CD14-positive monocyte (primary cell): ENCODE data around the gene EGR1. TPM values are rescaled to one million over a fixed set of nuclear protein-coding genes. Genes with fewer than 3 reads are reported as not detected.

ENCODE experiments used
- DNase-seq, 3 donors: peaks; one replicate each; pipeline ENCODE4 v3.0.0-alpha.2; 2011 to 2022
- H2AFZ ChIP-seq: 2 replicates; pipeline ENCODE4 v1.6.0; 2012; ENCODE audit warnings: mild to moderate bottlenecking, low read depth, low read length, inconsistent platforms; ENCODE audit not compliant: insufficient read depth, poor library complexity, severe bottlenecking
- H3K27ac ChIP-seq, 2 donors: 1 replicate in 1 of 2; 2 replicates in 1 of 2; pipeline ENCODE4 v1.5.1; 2012 to 2013; ENCODE audit warnings: low read length in 2 of 2, control low read depth in 1 of 2, inconsistent platforms in 1 of 2, low read depth in 1 of 2, mild to moderate bottlenecking in 1 of 2
- H3K27me3 ChIP-seq, 2 donors: one replicate each; pipeline versions ENCODE4 v1.6.0 to v1.6.1; 2011 to 2013; ENCODE audit warnings: low read length in 2 of 2; ENCODE audit not compliant: control insufficient read depth in 2 of 2, insufficient read depth in 2 of 2
- H3K36me3 ChIP-seq, 2 donors: replicated peaks in 1 of 2; 1 replicate in 1 of 2; 2 replicates in 1 of 2; pipeline versions ENCODE4 v1.5.1 to v1.6.1; 2012 to 2013; ENCODE audit warnings: low read length in 2 of 2, control low read depth in 1 of 2, inconsistent platforms in 1 of 2, mild to moderate bottlenecking in 1 of 2; ENCODE audit not compliant: insufficient read depth in 2 of 2, control insufficient read depth in 1 of 2
- H3K4me1 ChIP-seq, 2 donors: 1 replicate in 1 of 2; 2 replicates in 1 of 2; pipeline versions ENCODE4 v1.5.1 to v1.6.1; 2012 to 2013; ENCODE audit warnings: low read length in 2 of 2, control low read depth in 1 of 2, inconsistent platforms in 1 of 2, mild to moderate bottlenecking in 1 of 2, moderate library complexity in 1 of 2; ENCODE audit not compliant: insufficient read depth in 2 of 2, control insufficient read depth in 1 of 2
- H3K4me2 ChIP-seq: replicated peaks from 2 replicates; pipeline ENCODE3; 2012; ENCODE audit warnings: low read length, moderate library complexity, mild to moderate bottlenecking; ENCODE audit not compliant: poor library complexity, severe bottlenecking; ENCODE audit errors: extremely low read depth
- H3K4me3 ChIP-seq, 3 experiments: fragments of 200-600 bp in 1 of 3; sonication (generic) in 1 of 3; replicated peaks in 1 of 3; 1 replicate in 2 of 3; 2 replicates in 1 of 3; pipeline ENCODE4 v1.5.1; 2011 to 2013; ENCODE audit warnings: low read length in 3 of 3, mild to moderate bottlenecking in 3 of 3, control low read depth in 2 of 3, low read depth in 2 of 3, inconsistent platforms in 1 of 3, moderate library complexity in 1 of 3
- H3K79me2 ChIP-seq: 2 replicates; pipeline ENCODE4 v1.6.0; 2012; ENCODE audit warnings: mild to moderate bottlenecking, control low read depth, inconsistent platforms, low read length, moderate library complexity; ENCODE audit not compliant: insufficient read depth
- H3K9ac ChIP-seq: 2 replicates; pipeline ENCODE4 v1.6.0; 2017; ENCODE audit warnings: low read length, mild to moderate bottlenecking; ENCODE audit not compliant: insufficient read depth, poor library complexity, severe bottlenecking
- H3K9me3 ChIP-seq, 2 donors: replicated peaks in 1 of 2; 1 replicate in 1 of 2; 2 replicates in 1 of 2; pipeline versions ENCODE4 v1.5.1 to v1.6.1; 2012 to 2013; ENCODE audit warnings: low read length in 2 of 2, control low read depth in 1 of 2; ENCODE audit not compliant: control insufficient read depth in 1 of 2, insufficient read depth in 1 of 2
- H4K20me1 ChIP-seq: 2 replicates; pipeline ENCODE4 v1.6.0; 2012; ENCODE audit warnings: mild to moderate bottlenecking, low read length, control low read depth, moderate library complexity; ENCODE audit not compliant: insufficient read depth
- H3K27ac Mint-ChIP-seq, 7 donors: one replicate each; pipeline ENCODE4 v1.8.0; 2020; ENCODE audit warnings: mild to moderate bottlenecking in 7 of 7, mixed read lengths in 7 of 7, moderate library complexity in 6 of 7, inconsistent platforms in 2 of 7
- H3K27me3 Mint-ChIP-seq, 3 donors: one replicate each; pipeline ENCODE4 v1.8.0; 2021 to 2022; ENCODE audit warnings: low read depth in 3 of 3, mild to moderate bottlenecking in 3 of 3, mixed read lengths in 3 of 3, moderate library complexity in 3 of 3, inconsistent platforms in 1 of 3
- H3K36me3 Mint-ChIP-seq, 2 donors: one replicate each; pipeline ENCODE4 v1.8.0; 2020; ENCODE audit warnings: mixed read lengths in 2 of 2, inconsistent platforms in 1 of 2, mild to moderate bottlenecking in 1 of 2
- H3K4me1 Mint-ChIP-seq: one replicate; pipeline ENCODE4 v1.8.0; 2020; ENCODE audit warnings: mild to moderate bottlenecking, mixed read lengths
- H3K4me3 Mint-ChIP-seq, 2 donors: one replicate each; pipeline ENCODE4 v1.8.0; 2020; ENCODE audit warnings: mild to moderate bottlenecking in 2 of 2, mixed read lengths in 2 of 2, moderate library complexity in 1 of 2
- H3K9me3 Mint-ChIP-seq, 7 donors: one replicate each; pipeline ENCODE4 v1.8.0; 2020 to 2022; ENCODE audit warnings: mixed read lengths in 7 of 7, mild to moderate bottlenecking in 6 of 7, moderate library complexity in 6 of 7, inconsistent platforms in 2 of 7
- WGBS: methylation state at CpG from one replicate; pipeline ENCODE4 v1.1.5; 2013; ENCODE audit warnings: missing lambda C conversion rate; ENCODE audit not compliant: insufficient coverage; 5-methylcytosine and 5-hydroxymethylcytosine counted together
- intact Hi-C, 2 donors: fragments of 100-400 bp; cut with micrococcal nuclease; formaldehyde crosslinking; loops; one replicate each; pipeline versions ENCODE4 v1.15.0 to v1.15.1; 2023
- polyA plus RNA-seq, 3 donors: library from polyadenylated mRNA; depleted of rRNA in 1 of 3; unstranded in 2 of 3; stranded (reverse) in 1 of 3; fragments of 300-500 nt in 2 of 3; fragments of >200 nt in 1 of 3; fragmentation: Illumina TruSeq in 2 of 3; gene quantifications; 1 replicate in 2 of 3; 2 replicates in 1 of 3; pipeline ENCODE4 v1.2.3, GENCODE V29; 2012 to 2021
- TF ChIP-seq, protein P1 (sequence below): fragments of 200-600 bp; IDR thresholded peaks from one replicate; pipeline ENCODE4 v1.8.0; 2022; ENCODE audit warnings: antibody characterized with exemption, mild to moderate bottlenecking

Gene EGR1
- polyA plus RNA-seq, 3 donors = 8.4 to 105 (median 16.9) TPM

- no peak overlapping the region for H3K4me3 Mint-ChIP-seq
- no peaks in the 10 kb centered on the region for H3K36me3 Mint-ChIP-seq
- H3K27me3 ChIP-seq = peaks cover 0 to 8% of the 10 kb centered on the region in 2 donors
- H3K4me1 ChIP-seq = no peaks in the 10 kb centered on the region
- 100% methylated on average over 1 of the region's 7 CpGs for WGBS
- DNase-seq = no peak
- intact Hi-C loops = no loop called here
- no peak overlapping the region for H3K9ac ChIP-seq
- no peaks in the 10 kb centered on the region for H3K9me3 ChIP-seq
- H2AFZ ChIP-seq = no peak overlapping the region
- H3K27me3 Mint-ChIP-seq = peaks cover 7 to 27% (median 15%) of the 10 kb centered on the region in 3 donors
- no peaks in the 10 kb centered on the region for H4K20me1 ChIP-seq
- TF ChIP-seq, protein P1, sequence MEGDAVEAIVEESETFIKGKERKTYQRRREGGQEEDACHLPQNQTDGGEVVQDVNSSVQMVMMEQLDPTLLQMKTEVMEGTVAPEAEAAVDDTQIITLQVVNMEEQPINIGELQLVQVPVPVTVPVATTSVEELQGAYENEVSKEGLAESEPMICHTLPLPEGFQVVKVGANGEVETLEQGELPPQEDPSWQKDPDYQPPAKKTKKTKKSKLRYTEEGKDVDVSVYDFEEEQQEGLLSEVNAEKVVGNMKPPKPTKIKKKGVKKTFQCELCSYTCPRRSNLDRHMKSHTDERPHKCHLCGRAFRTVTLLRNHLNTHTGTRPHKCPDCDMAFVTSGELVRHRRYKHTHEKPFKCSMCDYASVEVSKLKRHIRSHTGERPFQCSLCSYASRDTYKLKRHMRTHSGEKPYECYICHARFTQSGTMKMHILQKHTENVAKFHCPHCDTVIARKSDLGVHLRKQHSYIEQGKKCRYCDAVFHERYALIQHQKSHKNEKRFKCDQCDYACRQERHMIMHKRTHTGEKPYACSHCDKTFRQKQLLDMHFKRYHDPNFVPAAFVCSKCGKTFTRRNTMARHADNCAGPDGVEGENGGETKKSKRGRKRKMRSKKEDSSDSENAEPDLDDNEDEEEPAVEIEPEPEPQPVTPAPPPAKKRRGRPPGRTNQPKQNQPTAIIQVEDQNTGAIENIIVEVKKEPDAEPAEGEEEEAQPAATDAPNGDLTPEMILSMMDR = no peak
- H3K9me3 Mint-ChIP-seq = no peaks in the 10 kb centered on the region
- no peak overlapping the region for H3K4me3 ChIP-seq
- H3K4me1 Mint-ChIP-seq = no peaks in the 10 kb centered on the region
- no peak overlapping the region for H3K4me2 ChIP-seq
- no peaks in the 10 kb centered on the region for H3K36me3 ChIP-seq
- no peak overlapping the region for H3K27ac Mint-ChIP-seq
- H3K79me2 ChIP-seq = no peaks in the 10 kb centered on the region
- no peak overlapping the region for H3K27ac ChIP-seq
Observed at GRCh38 chr5:138476918-138477317, 11.6 kb downstream of the EGR1 start.

- Histone ChIP-seq H2AFZ (no peak overlapping the region), H3K27ac (no peak overlapping the region), H3K4me2 (no peak overlapping the region), H3K4me3 (no peak overlapping the region), H3K9ac (no peak overlapping the region), H3K27me3 (no peaks in the 10 kb centered on the region), H3K79me2 (no peaks in the 10 kb centered on the region), H3K4me1 (peaks cover 7 to 10% of the 10 kb centered on the region in 2 donors), H4K20me1 (no peaks in the 10 kb centered on the region), H3K9me3 (no peaks in the 10 kb centered on the region), H3K36me3 (no peaks in the 10 kb centered on the region)
- peaks cover 0 to 2% (median 0%) of the 10 kb centered on the region in 7 donors for H3K9me3 Mint-ChIP-seq
- peaks cover 13% of the 10 kb centered on the region for H3K4me1 Mint-ChIP-seq
- H3K36me3 Mint-ChIP-seq = no peaks in the 10 kb centered on the region
- TF ChIP-seq, protein P1 = no peak
- H3K4me3 Mint-ChIP-seq = no peak overlapping the region
- peaks cover 2 to 10% (median 9%) of the 10 kb centered on the region in 3 donors for H3K27me3 Mint-ChIP-seq
- no peak overlapping the region for H3K27ac Mint-ChIP-seq
- WGBS = 65% methylated on average over 4 of the region's 4 CpGs
- intact Hi-C loops = no loop called here
- DNase-seq = no peak
Observed at GRCh38 chr5:138482638-138483037, 17.4 kb downstream of the EGR1 start.
